RWPE2 (cell line): Measurements from ENCODE around the gene ASCC2.

Source experiments
- ATAC-seq: fragments of 200-7000 bp; cut with Tn5 transposase; 3 replicates; pipeline ENCODE4 v1.9.1; 2021; ENCODE audit warnings: low read depth
- DNase-seq: peaks from one replicate; pipeline ENCODE4 v3.0.0-alpha.2; 2020; ENCODE audit warnings: low spot score
- H3K27ac ChIP-seq: fragments of 450-650 bp; 2 replicates; pipeline ENCODE4 v1.5.1; 2017; ENCODE audit warnings: mild to moderate bottlenecking; ENCODE audit not compliant: poor library complexity, severe bottlenecking
- H3K27me3 ChIP-seq: fragments of 250-450 bp; sonication (Bioruptor Pico); 2 replicates; pipeline ENCODE4 v1.5.1; 2021; ENCODE audit warnings: mild to moderate bottlenecking, moderate library complexity; ENCODE audit not compliant: insufficient read depth, poor library complexity, severe bottlenecking
- H3K36me3 ChIP-seq: fragments of 250-450 bp; sonication (Bioruptor Pico); 2 replicates; pipeline ENCODE4 v1.5.1; 2020; ENCODE audit warnings: low read depth, mild to moderate bottlenecking, moderate library complexity
- H3K4me1 ChIP-seq: fragments of 250-450 bp; sonication (Bioruptor Pico); 2 replicates; pipeline ENCODE4 v1.5.1; 2021; ENCODE audit warnings: mild to moderate bottlenecking, moderate library complexity; ENCODE audit not compliant: insufficient read depth, poor library complexity, severe bottlenecking
- H3K4me3 ChIP-seq: fragments of 250-450 bp; sonication (Bioruptor Pico); 2 replicates; pipeline ENCODE4 v1.5.1; 2021; ENCODE audit warnings: mild to moderate bottlenecking, moderate library complexity; ENCODE audit not compliant: severe bottlenecking
- H3K9me3 ChIP-seq: fragments of 250-450 bp; sonication (Bioruptor Pico); 2 replicates; pipeline ENCODE4 v1.5.1; 2021; ENCODE audit warnings: mild to moderate bottlenecking, moderate library complexity; ENCODE audit not compliant: severe bottlenecking
- CTCF ChIP-seq: fragments of 450-650 bp; IDR thresholded peaks from one replicate; pipeline ENCODE4 v1.5.1; 2017; ENCODE audit warnings: mild to moderate bottlenecking, moderate library complexity; ENCODE audit not compliant: poor library complexity, severe bottlenecking

Gene ASCC2

GRCh38 chr22:29810216-29810615, 27.9 kb downstream of the ASCC2 start:
- peaks cover 78% of the 10 kb centered on the region for H3K36me3 ChIP-seq
- H3K27ac ChIP-seq: no peak overlapping the region
- no peak overlapping the region for H3K4me3 ChIP-seq
- H3K27me3 ChIP-seq: no peaks in the 10 kb centered on the region
- DNase-seq (no peak), ATAC-seq (no peak)
- no peaks in the 10 kb centered on the region for H3K9me3 ChIP-seq
- TF ChIP-seq CTCF: no peak
- H3K4me1 ChIP-seq: no peaks in the 10 kb centered on the region

- Histone ChIP-seq H3K27me3 (no peaks in the 10 kb centered on the region), H3K27ac (no peak overlapping the region), H3K36me3 (peaks cover 72% of the 10 kb centered on the region), H3K4me1 (no peaks in the 10 kb centered on the region), H3K4me3 (no peak overlapping the region), H3K9me3 (no peaks in the 10 kb centered on the region)
- TF ChIP-seq CTCF: no peak
- DNase-seq (no peak), ATAC-seq (no peak)
These were observed 31.9 kb downstream of the ASCC2 start for GRCh38 chr22:29806196-29806595.

GRCh38 chr22:29804985-29805384, 33.1 kb downstream of the ASCC2 start:
- DNase-seq: no peak

DNA sequence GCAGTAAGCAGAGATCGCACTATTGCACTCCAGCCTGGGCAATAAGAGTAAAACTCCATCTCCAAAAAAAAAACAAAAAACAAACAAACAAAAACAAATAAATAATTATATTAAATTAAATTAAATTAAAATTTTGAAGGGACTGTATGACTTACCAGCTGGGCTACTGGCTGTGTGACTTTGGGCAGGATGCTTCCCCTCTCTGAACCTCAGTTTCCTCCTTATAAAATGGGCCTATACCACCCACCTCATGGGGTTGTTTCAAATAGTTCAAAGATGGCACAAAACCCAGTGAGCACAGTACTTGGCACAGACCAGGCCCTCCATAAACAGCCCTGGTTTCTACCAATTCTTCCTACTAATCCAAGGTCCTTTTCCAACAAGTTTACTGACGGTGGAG, 34.9 kb downstream of the ASCC2 start:
- Histone ChIP-seq H3K9me3 (no peaks in the 10 kb centered on the region), H3K36me3 (peaks cover 72% of the 10 kb centered on the region), H3K4me3 (no peak overlapping the region), H3K27me3 (no peaks in the 10 kb centered on the region), H3K4me1 (peaks cover 14% of the 10 kb centered on the region), H3K27ac (no peak overlapping the region)
- DNase-seq (no peak), ATAC-seq (no peak)
- TF ChIP-seq CTCF: no peak

More at GRCh38 chr22:29804985-29805384, 33.1 kb downstream of the ASCC2 start:
- Histone ChIP-seq H3K36me3 (peaks cover 69% of the 10 kb centered on the region), H3K27ac (no peak overlapping the region), H3K27me3 (no peaks in the 10 kb centered on the region), H3K4me1 (no peaks in the 10 kb centered on the region), H3K4me3 (no peak overlapping the region), H3K9me3 (no peaks in the 10 kb centered on the region)
- no peak for ATAC-seq
- TF ChIP-seq CTCF: no peak

- Histone ChIP-seq H3K9me3 (no peaks in the 10 kb centered on the region), H3K27me3 (no peaks in the 10 kb centered on the region), H3K36me3 (peaks cover 77% of the 10 kb centered on the region), H3K27ac (no peak overlapping the region), H3K4me1 (peaks cover 14% of the 10 kb centered on the region), H3K4me3 (no peak overlapping the region)
- ATAC-seq: no peak
- DNase-seq: no peak
- TF ChIP-seq CTCF: no peak
These were observed 36.3 kb downstream of the ASCC2 start for GRCh38 chr22:29801796-29802195.
